ENCODE measurements around the gene TPP1. TPM values are rescaled to one million over a fixed set of nuclear protein-coding genes. Genes with fewer than 3 reads are reported as not detected.

TPP1 gene
- total and polyA plus RNA-seq, 7 donors, result 13.2 to 60.3 (median 47.9) TPM

DNA sequence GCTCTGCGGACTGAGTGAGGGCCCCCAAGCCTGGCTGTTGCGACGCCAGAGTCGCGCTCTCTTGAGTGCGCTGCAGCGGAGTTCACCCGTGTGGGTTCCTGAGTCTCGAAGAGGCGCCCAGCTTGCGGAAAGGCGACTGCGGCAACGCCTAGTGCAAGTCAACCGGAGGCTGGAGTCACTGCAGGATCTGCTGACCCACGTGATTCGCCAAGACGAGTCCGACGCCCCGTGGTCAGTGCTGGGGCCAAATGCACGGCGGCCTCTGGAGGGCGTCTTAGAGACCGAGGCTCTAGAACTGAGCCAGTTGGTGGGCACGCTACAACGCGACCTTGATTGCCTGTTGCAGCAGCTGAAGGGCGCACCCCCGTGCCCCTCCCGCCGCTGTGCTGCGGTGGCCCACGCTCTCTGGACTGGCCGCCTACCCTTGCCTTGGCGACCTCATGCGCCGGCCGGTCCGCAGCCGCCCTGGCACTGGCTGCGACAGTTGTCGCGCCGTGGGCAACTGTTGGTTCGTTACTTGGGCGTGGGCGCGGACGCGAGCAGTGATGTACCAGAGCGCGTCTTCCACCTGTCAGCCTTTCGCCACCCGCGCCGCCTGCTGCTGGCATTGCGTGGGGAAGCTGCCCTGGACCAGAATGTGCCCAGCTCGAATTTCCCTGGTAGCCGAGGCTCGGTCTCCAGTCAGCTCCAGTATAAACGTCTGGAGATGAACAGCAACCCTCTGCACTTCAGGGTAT is 48.4 kb downstream of the TPP1 start:
- intact Hi-C loops (cut with DNase I), result loop anchor here (5.0 kb wide), 1 partner anchor 39 kb away; no protein-coding TSS in a partner anchor
- DNase-seq, result no peak
- H3K4me1 ChIP-seq, result peaks cover 0 to 29% (median 20%) of the 10 kb centered on the region in 4 donors
- H3K36me3 ChIP-seq, result peaks cover 0 to 20% (median 0%) of the 10 kb centered on the region in 4 donors
- H3K9me3 ChIP-seq, result no peaks in the 10 kb centered on the region
- TF ChIP-seq POLR2AphosphoS5 (IDR thresholded peaks at IDR 0.05) (no peak), EP300 (IDR thresholded peaks at IDR 0.05) (no peak), POLR2A (IDR thresholded peaks at IDR 0.05) (no peak)
- TF ChIP-seq, protein P1, sequence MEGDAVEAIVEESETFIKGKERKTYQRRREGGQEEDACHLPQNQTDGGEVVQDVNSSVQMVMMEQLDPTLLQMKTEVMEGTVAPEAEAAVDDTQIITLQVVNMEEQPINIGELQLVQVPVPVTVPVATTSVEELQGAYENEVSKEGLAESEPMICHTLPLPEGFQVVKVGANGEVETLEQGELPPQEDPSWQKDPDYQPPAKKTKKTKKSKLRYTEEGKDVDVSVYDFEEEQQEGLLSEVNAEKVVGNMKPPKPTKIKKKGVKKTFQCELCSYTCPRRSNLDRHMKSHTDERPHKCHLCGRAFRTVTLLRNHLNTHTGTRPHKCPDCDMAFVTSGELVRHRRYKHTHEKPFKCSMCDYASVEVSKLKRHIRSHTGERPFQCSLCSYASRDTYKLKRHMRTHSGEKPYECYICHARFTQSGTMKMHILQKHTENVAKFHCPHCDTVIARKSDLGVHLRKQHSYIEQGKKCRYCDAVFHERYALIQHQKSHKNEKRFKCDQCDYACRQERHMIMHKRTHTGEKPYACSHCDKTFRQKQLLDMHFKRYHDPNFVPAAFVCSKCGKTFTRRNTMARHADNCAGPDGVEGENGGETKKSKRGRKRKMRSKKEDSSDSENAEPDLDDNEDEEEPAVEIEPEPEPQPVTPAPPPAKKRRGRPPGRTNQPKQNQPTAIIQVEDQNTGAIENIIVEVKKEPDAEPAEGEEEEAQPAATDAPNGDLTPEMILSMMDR (IDR thresholded peaks at IDR 0.05), result no peak
- no peak overlapping the region for H3K27ac ChIP-seq
- WGBS, 2 donors, result 87 to 94% methylated on average over 62 of the region's 62 CpGs
- no peaks in the 10 kb centered on the region for H3K27me3 ChIP-seq
- H3K4me3 ChIP-seq, result peak overlapping the region in 2 of 4 donors; percentile 19 to 43

DNA sequence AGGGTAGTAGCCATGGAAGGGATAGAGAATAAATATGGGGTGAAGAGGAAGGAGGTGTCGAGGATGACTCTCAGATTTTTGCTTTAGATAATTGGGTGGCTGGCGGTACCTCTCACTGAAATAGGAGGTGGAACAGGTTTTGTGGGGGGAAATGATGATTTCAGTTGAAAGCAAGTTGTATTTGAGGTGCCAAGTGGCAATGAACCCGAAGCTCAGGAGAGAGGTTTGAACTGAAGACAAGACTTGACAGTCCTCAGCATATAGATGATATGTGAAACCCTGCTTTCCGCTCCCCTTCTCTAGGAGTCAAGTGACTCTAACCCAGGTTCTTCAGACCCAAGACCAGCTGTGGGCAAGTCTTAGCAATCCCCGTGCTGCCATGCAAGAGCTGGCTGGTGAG is 49.5 kb downstream of the TPP1 start:
- H3K27ac ChIP-seq, result no peak overlapping the region
- H3K4me1 ChIP-seq, result peaks cover 0 to 27% (median 18%) of the 10 kb centered on the region in 4 donors
- WGBS, 2 donors, result 86% methylated on average over 5 of the region's 5 CpGs
- no peaks in the 10 kb centered on the region for H3K9me3 ChIP-seq
- intact Hi-C loops (cut with DNase I), result loop anchor here (5.0 kb wide), 1 partner anchor 37 kb away; no protein-coding TSS in a partner anchor
- TF ChIP-seq POLR2AphosphoS5 (IDR thresholded peaks at IDR 0.05) (no peak), POLR2A (IDR thresholded peaks at IDR 0.05) (no peak), EP300 (IDR thresholded peaks at IDR 0.05) (no peak)
- TF ChIP-seq, protein P1 (IDR thresholded peaks at IDR 0.05), result no peak
- H3K27me3 ChIP-seq, result no peaks in the 10 kb centered on the region
- no peak overlapping the region for H3K4me3 ChIP-seq
- DNase-seq, result no peak
- peaks cover 0 to 20% (median 0%) of the 10 kb centered on the region in 4 donors for H3K36me3 ChIP-seq

DNA sequence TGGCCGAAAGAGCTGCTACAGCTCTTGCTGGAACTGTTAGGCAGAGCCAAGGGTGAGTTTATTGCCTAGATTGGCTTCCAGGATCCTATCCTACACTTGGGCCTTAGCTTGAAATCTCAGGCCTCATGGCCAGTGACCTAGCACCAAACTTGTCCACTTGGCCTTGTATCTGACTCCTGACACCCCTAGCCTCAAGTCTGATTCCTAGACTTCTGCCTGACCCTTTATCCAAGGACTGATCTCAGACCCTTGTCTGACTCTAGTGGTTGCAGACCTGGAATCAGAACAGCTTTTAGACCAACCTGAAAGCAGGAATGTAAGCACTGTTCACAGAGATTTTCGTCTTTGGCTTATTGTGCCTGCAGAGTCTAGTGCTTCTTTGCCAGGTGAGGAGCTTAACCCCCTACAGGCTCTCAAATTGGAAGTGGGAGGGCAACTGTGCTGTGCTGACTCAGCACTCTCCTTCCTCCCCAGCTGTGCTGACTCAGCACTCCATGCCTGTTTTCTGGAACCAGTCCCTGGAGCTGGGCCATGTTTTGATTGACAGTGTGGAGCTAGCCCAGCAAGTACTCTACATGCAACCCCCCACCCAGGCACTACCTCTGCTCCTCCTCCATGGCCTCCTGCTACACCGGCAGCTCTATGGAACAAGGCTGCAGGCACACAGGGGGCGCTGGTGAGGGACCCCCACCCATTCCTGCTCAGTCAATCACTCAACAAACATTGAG is 50.9 kb downstream of the TPP1 start:
- H3K9me3 ChIP-seq, result no peaks in the 10 kb centered on the region
- H3K27me3 ChIP-seq, result no peaks in the 10 kb centered on the region
- TF ChIP-seq, protein P1 (IDR thresholded peaks at IDR 0.05), result no peak
- TF ChIP-seq POLR2AphosphoS5 (IDR thresholded peaks at IDR 0.05), result peak in 2 of 4 donors; percentile 18 to 46
- no peak for TF ChIP-seq POLR2A (IDR thresholded peaks at IDR 0.05)
- peak; percentile 65 for DNase-seq
- H3K4me3 ChIP-seq, result no peak overlapping the region
- no peak overlapping the region for H3K27ac ChIP-seq
- H3K4me1 ChIP-seq, result peaks cover 0 to 27% (median 18%) of the 10 kb centered on the region in 4 donors
- 79 to 84% methylated on average over 4 of the region's 4 CpGs for WGBS, 2 donors
- intact Hi-C loops (cut with DNase I), result no loop called here
- peaks cover 0 to 25% (median 0%) of the 10 kb centered on the region in 4 donors for H3K36me3 ChIP-seq

DNA sequence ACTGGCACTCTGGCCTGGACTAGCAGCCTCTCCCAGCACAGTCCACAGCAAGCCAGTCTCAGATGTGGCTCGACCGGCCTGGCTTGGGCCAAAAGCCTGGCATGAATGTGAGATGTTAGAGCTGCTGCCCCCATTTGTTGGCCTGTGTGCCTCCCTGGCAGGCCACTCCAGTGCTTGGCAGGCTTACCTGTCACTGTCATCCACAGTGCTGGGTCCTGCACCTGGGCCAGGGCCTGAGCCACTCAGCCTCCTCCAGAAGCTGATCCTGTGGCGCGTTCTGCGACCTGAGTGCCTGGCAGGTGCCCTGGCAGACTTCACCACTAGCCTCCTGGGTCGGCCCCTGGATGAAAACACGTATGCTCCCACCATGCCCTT is 51.9 kb downstream of the TPP1 start:
- Histone ChIP-seq H3K4me1 (peaks cover 0 to 20% (median 16%) of the 10 kb centered on the region in 4 donors), H3K36me3 (peaks cover 0 to 25% (median 0%) of the 10 kb centered on the region in 4 donors), H3K27ac (no peak overlapping the region), H3K4me3 (no peak overlapping the region), H3K9me3 (no peaks in the 10 kb centered on the region), H3K27me3 (no peaks in the 10 kb centered on the region)
- no peak for TF ChIP-seq POLR2A (IDR thresholded peaks at IDR 0.05)
- TF ChIP-seq, protein P1 (IDR thresholded peaks at IDR 0.05), result no peak
- no peak for TF ChIP-seq EP300 (IDR thresholded peaks at IDR 0.05)
- TF ChIP-seq POLR2AphosphoS5 (IDR thresholded peaks at IDR 0.05), result no peak
- intact Hi-C loops (cut with DNase I), result no loop called here
- no peak for DNase-seq
- 96 to 98% methylated on average over 7 of the region's 7 CpGs for WGBS, 2 donors
